ENCODE measurements around the gene LGALS12.

LGALS12 gene

GRCh38 chr11:63505857-63506528 lies at the start of gene LGALS12:
Gene LGALS12 (plus strand): TSS chr11:63506084. CDS start chr11:63506459, 375 bp downstream.
- DNase-seq = no peak

- DNase-seq = no peak
These were observed 46.3 kb upstream of the LGALS12 start for GRCh38 chr11:63459586-63459985.

- DNase-seq = no peak
These were observed 43.7 kb upstream of the LGALS12 start for GRCh38 chr11:63462137-63462536.

GRCh38 chr11:63470311-63470710 lies 35.6 kb upstream of the LGALS12 start:
- DNase-seq = no peak

GRCh38 chr11:63472372-63472771 lies 33.5 kb upstream of the LGALS12 start:
- no peak for DNase-seq

- DNase-seq = no peak
These were observed 29.3 kb upstream of the LGALS12 start for GRCh38 chr11:63476618-63477017.

- peak; percentile 68 for DNase-seq
These were observed 27.0 kb upstream of the LGALS12 start for GRCh38 chr11:63478896-63479295.

- no peak for DNase-seq
These were observed 25.8 kb upstream of the LGALS12 start for GRCh38 chr11:63480039-63480438.

- no peak for DNase-seq
These were observed 20.1 kb upstream of the LGALS12 start for GRCh38 chr11:63485777-63486176.

- DNase-seq = no peak
These were observed 17.1 kb upstream of the LGALS12 start for GRCh38 chr11:63488789-63489188.

- DNase-seq = peak; percentile 23
These were observed 16.0 kb upstream of the LGALS12 start for GRCh38 chr11:63489879-63490278.

GRCh38 chr11:63490551-63491239 lies 15.2 kb upstream of the LGALS12 start, which contains the start of gene PLAAT5:
Gene PLAAT5 (minus strand): TSS chr11:63491167. CDS start chr11:63491034, 133 bp downstream.
- peak; percentile 6 for DNase-seq

- no peak for DNase-seq
These were observed 14.7 kb upstream of the LGALS12 start for GRCh38 chr11:63491240-63491587.

- DNase-seq = no peak
These were observed 14.1 kb upstream of the LGALS12 start for GRCh38 chr11:63491636-63492372.

GRCh38 chr11:63492441-63492840 lies 13.4 kb upstream of the LGALS12 start:
- DNase-seq = no peak

GRCh38 chr11:63493127-63493526 lies 12.8 kb upstream of the LGALS12 start:
- DNase-seq = no peak

GRCh38 chr11:63494975-63495374 lies 10.9 kb upstream of the LGALS12 start:
- DNase-seq = no peak

GRCh38 chr11:63499874-63500273 lies 6.0 kb upstream of the LGALS12 start:
- DNase-seq = no peak

GRCh38 chr11:63501236-63501635 lies 4.6 kb upstream of the LGALS12 start:
- no peak for DNase-seq

GRCh38 chr11:63502252-63502820 lies 3.5 kb upstream of the LGALS12 start:
- DNase-seq = no peak

GRCh38 chr11:63503492-63503891 lies 2.4 kb upstream of the LGALS12 start:
- DNase-seq = no peak

- DNase-seq = no peak
These were observed 1.8 kb upstream of the LGALS12 start for GRCh38 chr11:63504054-63504453.

- no peak for DNase-seq
These were observed 824 bp upstream of the LGALS12 start for GRCh38 chr11:63504933-63505586.
